Measurements from ENCODE around the gene RPGRIP1L. TPM values are rescaled to one million over a fixed set of nuclear protein-coding genes. Genes with fewer than 3 reads are reported as not detected.

The RPGRIP1L gene
- total RNA-seq (2012; rRNA removed) = 13.9 and 15.1 TPM in 2 replicates

- Histone ChIP-seq H3K9ac (ENCODE audit: low read depth, low read length) (peak within 1 kb of the TSS; percentile 88), H3K9me3 (replicated peaks; ENCODE audit: low read length) (no peaks in the 10 kb centered on the region), H3K4me3 (ENCODE audit: low read length) (peak within 1 kb of the TSS; percentile 88), H3K36me3 (ENCODE audit: insufficient read depth, low read length) (peaks cover 2% of the 10 kb centered on the region), H3K4me2 (ENCODE audit: low read length) (peak within 1 kb of the TSS; percentile 94), H3K27me3 (ENCODE audit: control insufficient read depth, insufficient read depth, low read length) (no peaks in the 10 kb centered on the region), H3K4me1 (ENCODE audit: control insufficient read depth, insufficient read depth, low read length) (peaks cover 11% of the 10 kb centered on the region)
Measured at GRCh38 chr16:53703590-53704444, at the start of gene RPGRIP1L, which contains the start of gene FTO. RPGRIP1L (minus strand) TSS chr16:53703859; CDS start chr16:53700723, 3,136 bp downstream. FTO (plus strand) TSS chr16:53704156.

DNA sequence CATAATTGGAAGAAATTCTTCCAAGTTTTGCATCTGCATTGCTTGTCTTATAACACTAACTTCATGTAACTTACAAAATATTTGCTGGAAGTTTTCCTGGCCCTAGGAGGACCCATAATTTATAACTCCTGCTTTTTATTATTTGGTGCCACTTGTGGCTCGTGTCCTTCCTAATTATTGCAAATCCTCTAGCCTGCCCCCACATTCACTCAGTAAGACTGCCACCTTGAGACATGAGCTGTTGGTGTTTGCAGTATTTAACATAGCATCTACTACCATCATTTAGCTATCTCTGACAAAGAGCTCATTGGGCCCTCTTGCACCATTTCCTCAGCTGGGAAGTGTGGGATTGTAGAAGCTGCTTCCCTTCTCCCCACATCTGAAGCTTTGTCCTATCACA lies 49.8 kb upstream of the RPGRIP1L start:
- Histone ChIP-seq H3K9ac (ENCODE audit: low read depth, low read length) (no peak overlapping the region), H3K9me3 (replicated peaks; ENCODE audit: low read length) (no peaks in the 10 kb centered on the region)

DNA sequence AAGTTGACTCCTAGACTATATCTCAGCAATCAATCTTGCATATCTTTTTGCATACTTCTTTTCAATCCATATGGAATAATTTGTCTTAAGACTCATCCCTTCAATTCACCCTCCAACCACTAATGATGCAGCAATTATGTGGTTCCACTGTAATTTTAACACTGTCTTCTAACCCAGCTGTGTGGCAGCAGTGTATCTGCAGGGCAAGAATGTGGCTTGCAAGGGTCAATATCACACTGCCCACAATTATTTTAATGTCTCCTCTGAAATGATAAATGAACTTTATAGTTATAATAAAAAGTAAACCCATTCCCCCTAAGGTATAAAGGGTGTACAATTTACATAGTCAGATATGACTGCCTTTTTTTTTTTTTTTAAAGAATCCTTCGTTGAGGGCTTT lies 48.9 kb upstream of the RPGRIP1L start:
- Histone ChIP-seq H3K9ac (ENCODE audit: low read depth, low read length) (no peak overlapping the region), H3K27me3 (ENCODE audit: control insufficient read depth, insufficient read depth, low read length) (no peaks in the 10 kb centered on the region), H3K4me2 (ENCODE audit: low read length) (no peak overlapping the region), H3K9me3 (replicated peaks; ENCODE audit: low read length) (no peaks in the 10 kb centered on the region), H3K36me3 (ENCODE audit: insufficient read depth, low read length) (no peaks in the 10 kb centered on the region), H3K4me3 (ENCODE audit: low read length) (no peak overlapping the region), H3K4me1 (ENCODE audit: control insufficient read depth, insufficient read depth, low read length) (peaks cover 17% of the 10 kb centered on the region)

More for the DNA sequence above, 49.8 kb upstream of the RPGRIP1L start:
- Histone ChIP-seq H3K27me3 (ENCODE audit: control insufficient read depth, insufficient read depth, low read length) (no peaks in the 10 kb centered on the region), H3K36me3 (ENCODE audit: insufficient read depth, low read length) (no peaks in the 10 kb centered on the region), H3K4me2 (ENCODE audit: low read length) (no peak overlapping the region), H3K4me1 (ENCODE audit: control insufficient read depth, insufficient read depth, low read length) (peaks cover 17% of the 10 kb centered on the region), H3K4me3 (ENCODE audit: low read length) (no peak overlapping the region)

- Histone ChIP-seq H3K27me3 (ENCODE audit: control insufficient read depth, insufficient read depth, low read length) (no peaks in the 10 kb centered on the region), H3K4me3 (ENCODE audit: low read length) (peak overlapping the region; percentile 4), H3K36me3 (ENCODE audit: insufficient read depth, low read length) (no peaks in the 10 kb centered on the region), H3K9me3 (replicated peaks; ENCODE audit: low read length) (no peaks in the 10 kb centered on the region), H3K4me1 (ENCODE audit: control insufficient read depth, insufficient read depth, low read length) (peaks cover 25% of the 10 kb centered on the region), H3K9ac (ENCODE audit: low read depth, low read length) (peak overlapping the region; percentile 9), H3K4me2 (ENCODE audit: low read length) (peak overlapping the region; percentile 35)
Measured at GRCh38 chr16:53745753-53746266, 42.2 kb upstream of the RPGRIP1L start.

DNA sequence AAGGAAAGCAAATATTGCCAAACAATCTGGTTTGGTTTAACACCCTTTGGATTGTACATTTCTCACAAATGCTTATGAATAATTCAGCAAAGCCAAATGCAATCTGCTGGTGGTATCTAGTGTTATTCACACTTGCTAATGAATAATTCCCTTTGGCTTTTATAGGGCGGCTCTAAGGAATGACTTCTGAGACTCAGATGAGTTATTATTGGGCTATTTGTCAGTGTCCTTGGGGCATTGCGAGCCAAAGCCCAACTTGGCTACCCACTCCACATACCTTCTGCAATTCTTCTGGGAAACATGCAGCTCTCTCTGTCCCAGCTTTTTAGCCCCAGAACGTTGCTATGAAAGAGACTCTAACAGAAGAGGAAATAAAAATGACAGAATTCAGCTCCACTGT lies 41.4 kb upstream of the RPGRIP1L start:
- H3K4me2 ChIP-seq (ENCODE audit: low read length) = peak overlapping the region; percentile 35
- peak overlapping the region; percentile 1 for H3K4me3 ChIP-seq (ENCODE audit: low read length)
- H3K9me3 ChIP-seq (replicated peaks; ENCODE audit: low read length) = no peaks in the 10 kb centered on the region
- peaks cover 25% of the 10 kb centered on the region for H3K4me1 ChIP-seq (ENCODE audit: control insufficient read depth, insufficient read depth, low read length)
- H3K27me3 ChIP-seq (ENCODE audit: control insufficient read depth, insufficient read depth, low read length) = no peaks in the 10 kb centered on the region
- peak overlapping the region; percentile 9 for H3K9ac ChIP-seq (ENCODE audit: low read depth, low read length)
- no peaks in the 10 kb centered on the region for H3K36me3 ChIP-seq (ENCODE audit: insufficient read depth, low read length)

GRCh38 chr16:53744449-53744848 lies 40.8 kb upstream of the RPGRIP1L start:
- no peak overlapping the region for H3K4me3 ChIP-seq (ENCODE audit: low read length)
- no peaks in the 10 kb centered on the region for H3K36me3 ChIP-seq (ENCODE audit: insufficient read depth, low read length)
- no peak overlapping the region for H3K9ac ChIP-seq (ENCODE audit: low read depth, low read length)
- no peaks in the 10 kb centered on the region for H3K9me3 ChIP-seq (replicated peaks; ENCODE audit: low read length)
- peaks cover 25% of the 10 kb centered on the region for H3K4me1 ChIP-seq (ENCODE audit: control insufficient read depth, insufficient read depth, low read length)
- no peaks in the 10 kb centered on the region for H3K27me3 ChIP-seq (ENCODE audit: control insufficient read depth, insufficient read depth, low read length)
- H3K4me2 ChIP-seq (ENCODE audit: low read length) = no peak overlapping the region

GRCh38 chr16:53743149-53743566 lies 39.5 kb upstream of the RPGRIP1L start:
- H3K36me3 ChIP-seq (ENCODE audit: insufficient read depth, low read length) = no peaks in the 10 kb centered on the region
- peaks cover 25% of the 10 kb centered on the region for H3K4me1 ChIP-seq (ENCODE audit: control insufficient read depth, insufficient read depth, low read length)
- H3K4me2 ChIP-seq (ENCODE audit: low read length) = no peak overlapping the region
- no peaks in the 10 kb centered on the region for H3K27me3 ChIP-seq (ENCODE audit: control insufficient read depth, insufficient read depth, low read length)
- no peak overlapping the region for H3K4me3 ChIP-seq (ENCODE audit: low read length)
- no peaks in the 10 kb centered on the region for H3K9me3 ChIP-seq (replicated peaks; ENCODE audit: low read length)
- no peak overlapping the region for H3K9ac ChIP-seq (ENCODE audit: low read depth, low read length)

DNA sequence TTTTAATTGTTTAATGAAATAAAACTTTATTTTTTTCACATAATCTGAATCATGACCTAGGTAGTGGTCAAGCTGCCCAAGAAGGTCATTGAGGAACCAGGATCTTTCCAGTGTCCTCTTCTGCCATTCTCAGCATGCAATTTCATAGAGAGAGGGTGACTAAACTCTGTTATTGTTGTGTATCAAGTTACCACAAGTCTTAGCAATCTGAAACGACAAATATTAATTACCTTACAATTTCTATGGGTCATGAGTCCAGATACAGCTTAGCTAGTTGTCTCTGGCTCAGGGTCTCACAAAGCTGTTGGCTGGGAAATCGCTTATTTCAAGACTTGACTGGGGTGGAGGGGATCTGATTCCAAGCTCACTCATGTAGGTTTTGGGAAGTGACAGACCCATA lies 37.9 kb upstream of the RPGRIP1L start:
- no peaks in the 10 kb centered on the region for H3K27me3 ChIP-seq (ENCODE audit: control insufficient read depth, insufficient read depth, low read length)
- no peak overlapping the region for H3K9ac ChIP-seq (ENCODE audit: low read depth, low read length)

GRCh38 chr16:53740933-53741531 lies 37.4 kb upstream of the RPGRIP1L start:
- no peaks in the 10 kb centered on the region for H3K36me3 ChIP-seq (ENCODE audit: insufficient read depth, low read length)
- no peak overlapping the region for H3K4me3 ChIP-seq (ENCODE audit: low read length)
- no peaks in the 10 kb centered on the region for H3K27me3 ChIP-seq (ENCODE audit: control insufficient read depth, insufficient read depth, low read length)
- peaks cover 17% of the 10 kb centered on the region for H3K4me1 ChIP-seq (ENCODE audit: control insufficient read depth, insufficient read depth, low read length)
- no peak overlapping the region for H3K4me2 ChIP-seq (ENCODE audit: low read length)
- H3K9me3 ChIP-seq (replicated peaks; ENCODE audit: low read length) = no peaks in the 10 kb centered on the region
- no peak overlapping the region for H3K9ac ChIP-seq (ENCODE audit: low read depth, low read length)

More for the DNA sequence above, 37.9 kb upstream of the RPGRIP1L start:
- Histone ChIP-seq H3K4me3 (ENCODE audit: low read length) (no peak overlapping the region), H3K4me1 (ENCODE audit: control insufficient read depth, insufficient read depth, low read length) (peaks cover 21% of the 10 kb centered on the region), H3K4me2 (ENCODE audit: low read length) (no peak overlapping the region), H3K36me3 (ENCODE audit: insufficient read depth, low read length) (no peaks in the 10 kb centered on the region), H3K9me3 (replicated peaks; ENCODE audit: low read length) (no peaks in the 10 kb centered on the region)

GRCh38 chr16:53740476-53740875 lies 36.8 kb upstream of the RPGRIP1L start:
- Histone ChIP-seq H3K4me1 (ENCODE audit: control insufficient read depth, insufficient read depth, low read length) (peaks cover 12% of the 10 kb centered on the region), H3K27me3 (ENCODE audit: control insufficient read depth, insufficient read depth, low read length) (no peaks in the 10 kb centered on the region), H3K36me3 (ENCODE audit: insufficient read depth, low read length) (no peaks in the 10 kb centered on the region), H3K4me3 (ENCODE audit: low read length) (no peak overlapping the region), H3K9ac (ENCODE audit: low read depth, low read length) (no peak overlapping the region), H3K9me3 (replicated peaks; ENCODE audit: low read length) (no peaks in the 10 kb centered on the region), H3K4me2 (ENCODE audit: low read length) (no peak overlapping the region)

GRCh38 chr16:53737552-53737951 lies 33.9 kb upstream of the RPGRIP1L start:
- Histone ChIP-seq H3K4me1 (ENCODE audit: control insufficient read depth, insufficient read depth, low read length) (no peaks in the 10 kb centered on the region), H3K9me3 (replicated peaks; ENCODE audit: low read length) (no peaks in the 10 kb centered on the region), H3K9ac (ENCODE audit: low read depth, low read length) (no peak overlapping the region), H3K4me2 (ENCODE audit: low read length) (no peak overlapping the region), H3K36me3 (ENCODE audit: insufficient read depth, low read length) (no peaks in the 10 kb centered on the region), H3K27me3 (ENCODE audit: control insufficient read depth, insufficient read depth, low read length) (no peaks in the 10 kb centered on the region), H3K4me3 (ENCODE audit: low read length) (no peak overlapping the region)

Data from skeletal muscle satellite cell (primary cell).